WTC11 (cell line): ENCODE results near the gene TNFRSF11A. TPM values are rescaled to one million over a fixed set of nuclear protein-coding genes. Genes with fewer than 3 reads are reported as not detected.

Experiments used
- ATAC-seq: fragments of 200-7000 bp; cut with Tn5 transposase; 2 replicates; pipeline ENCODE4 v1.10.0; 2021; ENCODE audit warnings: mild to moderate bottlenecking, moderate library complexity
- CTCF ChIA-PET: fragments of 300-600 bp; sonication (Branson Sonifier 250); formaldehyde crosslinking; loops from one replicate; lab custom pipeline; 2021; ENCODE audit warnings: antibody characterized with exemption; lab: Charles Lee
- POLR2A ChIA-PET: fragments of 350-600 bp; sonication (Branson Sonifier 250); formaldehyde crosslinking; loops from one replicate; lab custom pipeline; 2021; ENCODE audit warnings: antibody characterized with exemption; lab: Charles Lee
- DNase-seq: peaks from one replicate; pipeline ENCODE4 v3.0.0; 2021; ENCODE audit warnings: low spot score
- H3K27ac Mint-ChIP-seq: 2 replicates; pipeline ENCODE4 v1.8.0; 2021; ENCODE audit warnings: mixed read lengths
- H3K27me3 Mint-ChIP-seq: 2 replicates; pipeline ENCODE4 v1.8.0; 2021; ENCODE audit warnings: low read depth, mild to moderate bottlenecking, moderate library complexity, mixed read lengths
- H3K36me3 Mint-ChIP-seq: 2 replicates; pipeline ENCODE4 v1.8.0; 2021; ENCODE audit warnings: mixed read lengths
- H3K4me1 Mint-ChIP-seq: 2 replicates; pipeline ENCODE4 v1.8.0; 2022; ENCODE audit warnings: mixed read lengths
- H3K4me3 Mint-ChIP-seq: 2 replicates; pipeline ENCODE4 v1.8.0; 2021; ENCODE audit warnings: mild to moderate bottlenecking, moderate library complexity, mixed read lengths
- H3K9me3 Mint-ChIP-seq: 2 replicates; pipeline ENCODE4 v1.8.0; 2021; ENCODE audit warnings: mixed read lengths
- ELF4 ChIP-seq: sonication (generic); formaldehyde crosslinking; IDR thresholded peaks from 2 replicates; pipeline ENCODE4 v1.8.1; 2022; ENCODE audit warnings: low read depth, mild to moderate bottlenecking, moderate library complexity, missing genetic modification reagents
- ESRRA ChIP-seq: sonication (generic); formaldehyde crosslinking; IDR thresholded peaks from 2 replicates; pipeline ENCODE4 v1.8.1; 2022; ENCODE audit warnings: mild to moderate bottlenecking, missing genetic modification reagents, borderline replicate concordance
- FOXJ3 ChIP-seq: sonication (generic); formaldehyde crosslinking; IDR thresholded peaks from 2 replicates; pipeline ENCODE4 v1.9.0; 2021; ENCODE audit warnings: missing genetic modification reagents, mild to moderate bottlenecking, borderline replicate concordance
- GTF2I ChIP-seq: fragments of 250-450 bp; sonication (Bioruptor Pico); conservative IDR thresholded peaks from 2 replicates; pipeline ENCODE4 v1.4.0; 2021; ENCODE audit warnings: mild to moderate bottlenecking
- MAX ChIP-seq: sonication (generic); formaldehyde crosslinking; IDR thresholded peaks from 2 replicates; pipeline ENCODE4 v1.8.0; 2022; ENCODE audit warnings: mild to moderate bottlenecking, missing genetic modification reagents
- NR1H2 ChIP-seq: sonication (generic); formaldehyde crosslinking; IDR thresholded peaks from 2 replicates; pipeline ENCODE4 v1.9.0; 2021; ENCODE audit warnings: mild to moderate bottlenecking, moderate library complexity, missing genetic modification reagents
- PRRX2 ChIP-seq: fragments of 250-450 bp; sonication (Bioruptor Pico); IDR thresholded peaks from 2 replicates; pipeline ENCODE4 v1.8.0; 2021; ENCODE audit warnings: mild to moderate bottlenecking
- SMAD4 ChIP-seq: sonication (generic); formaldehyde crosslinking; IDR thresholded peaks from 2 replicates; pipeline ENCODE4 v1.8.0; 2022; ENCODE audit warnings: mild to moderate bottlenecking, missing genetic modification reagents
- SP1 ChIP-seq: sonication (generic); formaldehyde crosslinking; conservative IDR thresholded peaks from 2 replicates; pipeline ENCODE4 v1.8.1; 2022; ENCODE audit warnings: missing genetic modification reagents
- TEAD4 ChIP-seq: sonication (generic); formaldehyde crosslinking; IDR thresholded peaks from 2 replicates; pipeline ENCODE4 v1.8.0; 2022; ENCODE audit warnings: mild to moderate bottlenecking, missing genetic modification reagents
- ZNF138 ChIP-seq: sonication (generic); formaldehyde crosslinking; conservative IDR thresholded peaks from 2 replicates; pipeline ENCODE4 v1.8.1; 2022; ENCODE audit warnings: mild to moderate bottlenecking, moderate library complexity, missing genetic modification reagents
- ZNF281 ChIP-seq: sonication (generic); formaldehyde crosslinking; IDR thresholded peaks from 2 replicates; pipeline ENCODE4 v1.8.0; 2023; ENCODE audit warnings: mild to moderate bottlenecking, missing genetic modification reagents
- ZNF423 ChIP-seq: fragments of 250-450 bp; sonication (Bioruptor Pico); IDR thresholded peaks from 2 replicates; pipeline ENCODE4 v2.1.2; 2022; ENCODE audit warnings: mild to moderate bottlenecking, moderate library complexity
- ZNF532 ChIP-seq: fragments of 250-450 bp; sonication (Bioruptor Pico); IDR thresholded peaks from 2 replicates; pipeline ENCODE4 v1.9.0; 2021; ENCODE audit warnings: mild to moderate bottlenecking, borderline replicate concordance
- total RNA-seq: library from RNA; stranded (reverse); gene quantifications from 3 replicates; pipeline ENCODE4 v1.2.3, GENCODE V29; 2021
- TF ChIP-seq, protein P1 (sequence below): sonication (generic); formaldehyde crosslinking; conservative IDR thresholded peaks from 2 replicates; pipeline ENCODE4 v1.8.1; 2022; ENCODE audit warnings: mild to moderate bottlenecking, missing genetic modification reagents
- TF ChIP-seq, protein P2 (sequence below): sonication (generic); formaldehyde crosslinking; IDR thresholded peaks from 2 replicates; pipeline ENCODE4 v1.8.0; 2023; ENCODE audit warnings: missing genetic modification reagents
- TF ChIP-seq, protein P3 (sequence below): sonication (generic); formaldehyde crosslinking; IDR thresholded peaks from 2 replicates; pipeline ENCODE4 v1.8.1; 2022; ENCODE audit warnings: mild to moderate bottlenecking, missing genetic modification reagents, moderate library complexity, borderline replicate concordance
- TF ChIP-seq, protein P4 (sequence below): fragments of 250-450 bp; sonication (Bioruptor Pico); IDR thresholded peaks from 2 replicates; pipeline ENCODE4 v2.1.2; 2022; ENCODE audit warnings: mild to moderate bottlenecking, moderate library complexity
- TF ChIP-seq, protein P5 (sequence below): sonication (generic); formaldehyde crosslinking; IDR thresholded peaks from 2 replicates; pipeline ENCODE4 v1.8.1; 2022; ENCODE audit warnings: low read depth, mild to moderate bottlenecking, moderate library complexity, missing genetic modification reagents, borderline replicate concordance
- TF ChIP-seq, protein P6 (sequence below): fragments of 250-450 bp; sonication (Bioruptor Pico); IDR thresholded peaks from 2 replicates; pipeline ENCODE4 v1.8.0; 2021; ENCODE audit warnings: mild to moderate bottlenecking

Gene TNFRSF11A
- total RNA-seq, 1 experiment from 2014 or later: 4.9 TPM

DNA sequence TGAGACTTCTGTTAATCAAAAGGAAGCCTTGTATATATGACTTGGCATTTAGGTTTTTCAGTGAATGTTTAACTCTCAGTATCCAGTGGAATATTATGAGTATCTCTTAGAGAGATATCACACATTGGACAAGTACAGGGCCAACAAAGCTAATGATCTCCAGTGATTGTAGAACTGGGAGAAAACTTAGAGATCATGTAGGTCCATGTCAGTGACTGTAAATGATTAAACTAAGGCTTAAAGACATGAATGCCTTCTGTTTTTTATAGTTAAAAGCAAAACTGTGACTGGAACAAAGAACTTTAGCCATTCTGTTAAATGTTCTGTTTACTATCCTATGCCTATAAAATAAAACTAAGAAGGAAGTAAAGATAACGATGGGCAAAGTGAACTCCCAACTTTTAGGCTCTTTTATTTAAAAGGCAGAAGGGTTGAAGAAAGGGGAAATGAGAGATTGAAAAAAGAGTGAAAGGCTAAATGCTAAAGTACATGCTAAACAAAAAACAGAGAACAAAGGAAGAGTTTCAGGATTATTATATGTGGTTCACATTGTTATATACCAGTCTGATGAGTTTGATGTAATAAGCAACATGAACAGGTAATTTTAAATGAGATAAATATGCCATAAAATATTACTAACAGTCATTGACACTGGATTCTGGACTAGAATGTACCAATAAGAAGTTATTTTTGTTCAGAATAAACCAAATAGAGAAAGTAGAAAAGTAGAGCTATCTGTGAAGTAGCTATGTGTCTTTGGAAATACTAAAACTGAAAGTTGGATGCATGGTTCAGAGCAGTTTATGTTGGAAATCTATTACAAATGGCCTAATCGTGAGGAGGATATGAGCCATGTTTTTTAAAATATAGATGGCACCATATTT lies 37.1 kb upstream of the TNFRSF11A start (continued):
- TF ChIP-seq, protein P1, sequence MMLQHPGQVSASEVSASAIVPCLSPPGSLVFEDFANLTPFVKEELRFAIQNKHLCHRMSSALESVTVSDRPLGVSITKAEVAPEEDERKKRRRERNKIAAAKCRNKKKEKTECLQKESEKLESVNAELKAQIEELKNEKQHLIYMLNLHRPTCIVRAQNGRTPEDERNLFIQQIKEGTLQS (CRISPR knock-in tag): no peak
- no peak for TF ChIP-seq PRRX2
- TF ChIP-seq ZNF532 (CRISPR knock-in tag): no peak
- no peak for TF ChIP-seq GTF2I
- TF ChIP-seq ZNF138 (CRISPR knock-in tag): no peak
- TF ChIP-seq, protein P2, sequence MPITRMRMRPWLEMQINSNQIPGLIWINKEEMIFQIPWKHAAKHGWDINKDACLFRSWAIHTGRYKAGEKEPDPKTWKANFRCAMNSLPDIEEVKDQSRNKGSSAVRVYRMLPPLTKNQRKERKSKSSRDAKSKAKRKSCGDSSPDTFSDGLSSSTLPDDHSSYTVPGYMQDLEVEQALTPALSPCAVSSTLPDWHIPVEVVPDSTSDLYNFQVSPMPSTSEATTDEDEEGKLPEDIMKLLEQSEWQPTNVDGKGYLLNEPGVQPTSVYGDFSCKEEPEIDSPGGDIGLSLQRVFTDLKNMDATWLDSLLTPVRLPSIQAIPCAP (CRISPR knock-in tag): no peak

DNA sequence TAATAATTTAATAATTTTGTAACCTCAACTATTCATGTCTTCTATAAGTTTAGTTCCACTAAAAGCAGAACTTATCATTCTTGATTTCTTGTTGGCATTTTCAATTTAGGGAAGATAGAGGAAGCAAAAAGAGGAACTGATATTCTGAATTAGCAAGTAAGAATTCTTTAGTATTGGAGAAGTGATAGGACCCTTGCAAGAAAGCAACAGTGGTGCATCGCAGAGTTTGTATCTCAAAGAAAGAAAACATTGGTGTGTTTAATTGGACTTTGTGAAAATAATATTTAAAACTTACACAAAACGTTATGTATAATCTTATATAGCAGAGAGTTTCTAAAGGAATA lies 36.5 kb upstream of the TNFRSF11A start:
- Mint-ChIP-seq H3K4me3 (no peak overlapping the region), H3K27me3 (no peaks in the 10 kb centered on the region), H3K9me3 (no peaks in the 10 kb centered on the region), H3K4me1 (no peaks in the 10 kb centered on the region)
- POLR2A ChIA-PET: no interaction called here
- no peak for ATAC-seq
- TF ChIP-seq, protein P3, sequence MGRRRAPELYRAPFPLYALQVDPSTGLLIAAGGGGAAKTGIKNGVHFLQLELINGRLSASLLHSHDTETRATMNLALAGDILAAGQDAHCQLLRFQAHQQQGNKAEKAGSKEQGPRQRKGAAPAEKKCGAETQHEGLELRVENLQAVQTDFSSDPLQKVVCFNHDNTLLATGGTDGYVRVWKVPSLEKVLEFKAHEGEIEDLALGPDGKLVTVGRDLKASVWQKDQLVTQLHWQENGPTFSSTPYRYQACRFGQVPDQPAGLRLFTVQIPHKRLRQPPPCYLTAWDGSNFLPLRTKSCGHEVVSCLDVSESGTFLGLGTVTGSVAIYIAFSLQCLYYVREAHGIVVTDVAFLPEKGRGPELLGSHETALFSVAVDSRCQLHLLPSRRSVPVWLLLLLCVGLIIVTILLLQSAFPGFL (CRISPR knock-in tag): no peak
- no peak for TF ChIP-seq NR1H2
- no peak for TF ChIP-seq SMAD4 (CRISPR knock-in tag)
- TF ChIP-seq ESRRA: no peak
- TF ChIP-seq, protein P4, sequence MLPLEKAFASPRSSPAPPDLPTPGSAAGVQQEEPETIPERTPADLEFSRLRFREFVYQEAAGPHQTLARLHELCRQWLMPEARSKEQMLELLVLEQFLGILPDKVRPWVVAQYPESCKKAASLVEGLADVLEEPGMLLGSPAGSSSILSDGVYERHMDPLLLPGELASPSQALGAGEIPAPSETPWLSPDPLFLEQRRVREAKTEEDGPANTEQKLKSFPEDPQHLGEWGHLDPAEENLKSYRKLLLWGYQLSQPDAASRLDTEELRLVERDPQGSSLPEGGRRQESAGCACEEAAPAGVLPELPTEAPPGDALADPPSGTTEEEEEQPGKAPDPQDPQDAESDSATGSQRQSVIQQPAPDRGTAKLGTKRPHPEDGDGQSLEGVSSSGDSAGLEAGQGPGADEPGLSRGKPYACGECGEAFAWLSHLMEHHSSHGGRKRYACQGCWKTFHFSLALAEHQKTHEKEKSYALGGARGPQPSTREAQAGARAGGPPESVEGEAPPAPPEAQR (CRISPR knock-in tag): no peak
- TF ChIP-seq, protein P5, sequence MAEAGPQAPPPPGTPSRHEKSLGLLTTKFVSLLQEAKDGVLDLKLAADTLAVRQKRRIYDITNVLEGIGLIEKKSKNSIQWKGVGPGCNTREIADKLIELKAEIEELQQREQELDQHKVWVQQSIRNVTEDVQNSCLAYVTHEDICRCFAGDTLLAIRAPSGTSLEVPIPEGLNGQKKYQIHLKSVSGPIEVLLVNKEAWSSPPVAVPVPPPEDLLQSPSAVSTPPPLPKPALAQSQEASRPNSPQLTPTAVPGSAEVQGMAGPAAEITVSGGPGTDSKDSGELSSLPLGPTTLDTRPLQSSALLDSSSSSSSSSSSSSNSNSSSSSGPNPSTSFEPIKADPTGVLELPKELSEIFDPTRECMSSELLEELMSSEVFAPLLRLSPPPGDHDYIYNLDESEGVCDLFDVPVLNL (CRISPR knock-in tag): no peak
- no peak for TF ChIP-seq FOXJ3 (CRISPR knock-in tag)
- TF ChIP-seq ELF4 (CRISPR knock-in tag): no peak
- TF ChIP-seq SP1 (CRISPR knock-in tag): no peak
- TF ChIP-seq ZNF281 (CRISPR knock-in tag): no peak
- TF ChIP-seq MAX (CRISPR knock-in tag): no peak
- TF ChIP-seq ZNF423 (CRISPR knock-in tag): no peak
- no peak for TF ChIP-seq TEAD4
- TF ChIP-seq, protein P6, sequence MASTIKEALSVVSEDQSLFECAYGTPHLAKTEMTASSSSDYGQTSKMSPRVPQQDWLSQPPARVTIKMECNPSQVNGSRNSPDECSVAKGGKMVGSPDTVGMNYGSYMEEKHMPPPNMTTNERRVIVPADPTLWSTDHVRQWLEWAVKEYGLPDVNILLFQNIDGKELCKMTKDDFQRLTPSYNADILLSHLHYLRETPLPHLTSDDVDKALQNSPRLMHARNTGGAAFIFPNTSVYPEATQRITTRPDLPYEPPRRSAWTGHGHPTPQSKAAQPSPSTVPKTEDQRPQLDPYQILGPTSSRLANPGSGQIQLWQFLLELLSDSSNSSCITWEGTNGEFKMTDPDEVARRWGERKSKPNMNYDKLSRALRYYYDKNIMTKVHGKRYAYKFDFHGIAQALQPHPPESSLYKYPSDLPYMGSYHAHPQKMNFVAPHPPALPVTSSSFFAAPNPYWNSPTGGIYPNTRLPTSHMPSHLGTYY (CRISPR knock-in tag): no peak
- TF ChIP-seq, all 79 proteins: peak for 0
- no peak overlapping the region for H3K27ac Mint-ChIP-seq
- CTCF ChIA-PET: no interaction called here
- DNase-seq: no peak
- peaks cover 3% of the 10 kb centered on the region; the same call in 1 of the 2 replicates for H3K36me3 Mint-ChIP-seq
